Thyroid gland (tissue), 4 donors: ENCODE data around the gene FTL.

Source experiments
- POLR2A ChIP-seq, 2 donors: fragments of 450-650 bp; IDR thresholded peaks; one replicate each; pipeline ENCODE4 v1.6.1; 2017; ENCODE audit warnings: antibody characterized with exemption in 2 of 2, mild to moderate bottlenecking in 2 of 2, moderate library complexity in 1 of 2
- TF ChIP-seq, protein P1 (sequence below), 6 experiments: fragments of 200-600 bp in 3 of 6; fragments of 450-650 bp in 3 of 6; sonication (generic) in 3 of 6; IDR thresholded peaks; one replicate each; pipeline ENCODE4 v1.5.1; 2016 to 2019; ENCODE audit warnings: antibody characterized with exemption in 6 of 6, mild to moderate bottlenecking in 2 of 6, inconsistent platforms in 1 of 6, moderate library complexity in 1 of 6

- TF ChIP-seq, protein P1, sequence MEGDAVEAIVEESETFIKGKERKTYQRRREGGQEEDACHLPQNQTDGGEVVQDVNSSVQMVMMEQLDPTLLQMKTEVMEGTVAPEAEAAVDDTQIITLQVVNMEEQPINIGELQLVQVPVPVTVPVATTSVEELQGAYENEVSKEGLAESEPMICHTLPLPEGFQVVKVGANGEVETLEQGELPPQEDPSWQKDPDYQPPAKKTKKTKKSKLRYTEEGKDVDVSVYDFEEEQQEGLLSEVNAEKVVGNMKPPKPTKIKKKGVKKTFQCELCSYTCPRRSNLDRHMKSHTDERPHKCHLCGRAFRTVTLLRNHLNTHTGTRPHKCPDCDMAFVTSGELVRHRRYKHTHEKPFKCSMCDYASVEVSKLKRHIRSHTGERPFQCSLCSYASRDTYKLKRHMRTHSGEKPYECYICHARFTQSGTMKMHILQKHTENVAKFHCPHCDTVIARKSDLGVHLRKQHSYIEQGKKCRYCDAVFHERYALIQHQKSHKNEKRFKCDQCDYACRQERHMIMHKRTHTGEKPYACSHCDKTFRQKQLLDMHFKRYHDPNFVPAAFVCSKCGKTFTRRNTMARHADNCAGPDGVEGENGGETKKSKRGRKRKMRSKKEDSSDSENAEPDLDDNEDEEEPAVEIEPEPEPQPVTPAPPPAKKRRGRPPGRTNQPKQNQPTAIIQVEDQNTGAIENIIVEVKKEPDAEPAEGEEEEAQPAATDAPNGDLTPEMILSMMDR (IDR thresholded peaks at IDR 0.05), result no peak
- no peak for TF ChIP-seq POLR2A (IDR thresholded peaks at IDR 0.05)
Observed at GRCh38 chr19:48950830-48951519, 14.1 kb upstream of the FTL start.
